GM18867 (cell line): ENCODE measurements around the gene TIMM29.
A peak's percentile ranks its signal among the peaks of the same experiment; 100 is the strongest.

Experiments
- ATAC-seq: cut with Tn5 transposase; IDR thresholded peaks from one replicate; pipeline ENCODE4 v1.9.1; 2021; ENCODE audit warnings: mild to moderate bottlenecking, moderate library complexity; ENCODE audit not compliant: unreplicated experiment

The TIMM29 gene

DNA sequence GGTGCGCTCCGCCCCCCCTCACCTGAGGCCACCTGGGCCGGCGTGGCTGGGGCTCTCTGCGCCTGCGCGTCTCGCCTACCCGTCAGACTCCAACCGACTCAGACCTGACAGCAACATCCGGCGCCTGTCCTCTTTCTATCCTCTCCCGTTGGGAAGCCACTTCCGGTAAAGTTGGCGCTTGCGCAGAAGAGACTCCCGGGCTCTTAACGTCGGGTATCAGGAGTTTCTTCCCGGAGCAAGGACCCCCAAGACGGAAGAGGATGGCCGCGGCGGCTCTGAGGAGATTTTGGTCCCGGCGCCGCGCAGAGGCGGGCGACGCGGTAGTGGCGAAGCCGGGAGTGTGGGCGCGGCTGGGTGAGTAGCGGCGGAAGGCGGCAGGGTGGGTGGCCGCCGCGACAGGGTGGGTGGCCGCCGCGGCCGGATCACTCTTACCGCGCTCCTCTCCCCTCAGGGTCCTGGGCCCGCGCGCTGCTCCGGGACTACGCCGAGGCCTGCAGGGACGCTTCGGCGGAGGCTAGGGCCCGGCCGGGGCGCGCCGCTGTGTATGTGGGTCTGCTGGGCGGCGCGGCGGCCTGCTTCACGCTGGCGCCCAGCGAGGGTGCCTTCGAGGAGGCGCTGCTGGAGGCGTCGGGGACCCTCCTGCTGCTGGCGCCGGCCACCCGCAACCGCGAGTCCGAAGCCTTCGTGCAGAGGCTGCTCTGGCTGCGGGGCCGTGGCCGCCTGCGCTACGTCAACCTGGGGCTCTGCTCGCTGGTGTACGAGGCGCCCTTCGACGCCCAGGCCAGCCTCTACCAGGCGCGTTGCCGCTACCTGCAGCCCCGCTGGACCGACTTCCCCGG, at the start of gene TIMM29, which contains the start of gene YIPF2:
TSS of gene TIMM29 (plus strand) at position 249 of the 839 bp plus-strand sequence. CDS start at position 261, 12 bp downstream.
TSS of gene YIPF2 (minus strand) at position 77 of the 839 bp plus-strand sequence. CDS start 229 bp downstream, outside the sequence.
- peak; percentile 77 for ATAC-seq

DNA sequence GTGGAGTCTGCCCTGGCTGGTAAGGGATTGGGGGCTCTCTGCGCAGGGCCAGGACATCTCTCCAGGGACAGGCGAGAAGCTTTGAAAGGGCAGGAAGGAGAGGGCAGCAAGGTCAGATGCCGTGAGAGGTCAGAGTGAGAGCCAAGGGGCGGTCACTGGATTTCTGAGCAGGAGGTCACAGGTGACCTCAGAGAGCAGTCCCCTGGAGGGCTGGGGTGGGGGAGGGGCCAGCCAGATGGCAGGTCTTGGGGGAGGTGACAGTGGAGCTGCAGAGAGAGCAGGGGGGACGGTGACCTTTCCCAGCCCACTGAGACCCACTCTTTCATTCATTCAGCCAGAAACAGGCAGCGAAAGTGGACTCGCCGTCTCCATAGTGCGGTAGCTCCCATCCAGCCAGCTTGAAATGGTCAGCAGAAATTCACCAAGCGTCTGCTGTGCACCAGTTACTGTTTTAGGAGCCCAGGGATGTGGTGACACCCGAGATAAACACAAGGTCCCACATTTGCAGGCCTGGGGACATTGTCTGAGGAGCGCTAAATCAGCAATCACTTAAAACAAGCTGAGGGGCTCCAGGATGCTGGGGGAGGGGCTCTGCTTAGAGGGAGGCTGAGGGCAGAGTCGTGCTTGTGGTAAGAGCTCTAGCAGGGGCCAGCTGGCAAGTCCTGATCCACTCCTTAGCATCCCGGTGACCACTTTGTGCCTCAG, 47.1 kb upstream of the TIMM29 start:
- no peak for ATAC-seq

DNA sequence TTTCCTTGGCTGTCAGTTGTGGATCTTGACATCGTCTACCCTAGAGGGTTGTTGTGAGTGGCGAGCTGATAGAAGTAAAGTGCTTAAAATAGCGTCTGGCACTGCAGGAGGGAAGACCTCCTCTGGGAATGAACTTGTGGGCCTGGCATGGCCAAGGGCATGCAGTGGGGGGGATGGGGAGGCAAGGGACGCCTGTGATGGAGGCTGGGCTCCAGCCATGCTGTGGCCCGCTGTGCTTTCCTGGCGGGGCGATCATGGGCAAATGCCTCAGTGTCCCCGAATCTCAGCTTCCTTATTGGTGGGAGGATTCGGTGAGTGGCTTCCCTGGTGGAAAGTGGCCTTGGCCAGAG, 46.5 kb upstream of the TIMM29 start:
- no peak for ATAC-seq

DNA sequence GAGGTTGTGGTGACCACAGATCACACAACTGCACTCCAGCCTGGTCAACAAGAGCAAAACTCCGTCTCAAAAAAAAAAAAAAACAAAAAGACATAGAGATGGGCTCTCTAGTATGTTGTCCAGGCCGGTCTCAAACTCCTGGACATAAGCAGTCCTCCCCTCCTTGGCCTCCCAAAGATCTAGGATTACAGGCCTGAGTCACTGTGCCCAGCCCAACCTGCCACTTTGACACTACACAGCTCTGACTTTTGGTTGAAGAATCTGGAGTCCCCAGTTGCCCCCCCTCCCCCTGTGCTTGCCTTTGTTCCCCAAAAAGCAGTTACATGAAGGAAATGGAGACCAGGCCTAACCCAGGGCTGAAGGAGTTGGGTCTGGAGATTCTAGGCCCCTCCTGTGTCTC, 44.3 kb upstream of the TIMM29 start:
- ATAC-seq, result no peak

DNA sequence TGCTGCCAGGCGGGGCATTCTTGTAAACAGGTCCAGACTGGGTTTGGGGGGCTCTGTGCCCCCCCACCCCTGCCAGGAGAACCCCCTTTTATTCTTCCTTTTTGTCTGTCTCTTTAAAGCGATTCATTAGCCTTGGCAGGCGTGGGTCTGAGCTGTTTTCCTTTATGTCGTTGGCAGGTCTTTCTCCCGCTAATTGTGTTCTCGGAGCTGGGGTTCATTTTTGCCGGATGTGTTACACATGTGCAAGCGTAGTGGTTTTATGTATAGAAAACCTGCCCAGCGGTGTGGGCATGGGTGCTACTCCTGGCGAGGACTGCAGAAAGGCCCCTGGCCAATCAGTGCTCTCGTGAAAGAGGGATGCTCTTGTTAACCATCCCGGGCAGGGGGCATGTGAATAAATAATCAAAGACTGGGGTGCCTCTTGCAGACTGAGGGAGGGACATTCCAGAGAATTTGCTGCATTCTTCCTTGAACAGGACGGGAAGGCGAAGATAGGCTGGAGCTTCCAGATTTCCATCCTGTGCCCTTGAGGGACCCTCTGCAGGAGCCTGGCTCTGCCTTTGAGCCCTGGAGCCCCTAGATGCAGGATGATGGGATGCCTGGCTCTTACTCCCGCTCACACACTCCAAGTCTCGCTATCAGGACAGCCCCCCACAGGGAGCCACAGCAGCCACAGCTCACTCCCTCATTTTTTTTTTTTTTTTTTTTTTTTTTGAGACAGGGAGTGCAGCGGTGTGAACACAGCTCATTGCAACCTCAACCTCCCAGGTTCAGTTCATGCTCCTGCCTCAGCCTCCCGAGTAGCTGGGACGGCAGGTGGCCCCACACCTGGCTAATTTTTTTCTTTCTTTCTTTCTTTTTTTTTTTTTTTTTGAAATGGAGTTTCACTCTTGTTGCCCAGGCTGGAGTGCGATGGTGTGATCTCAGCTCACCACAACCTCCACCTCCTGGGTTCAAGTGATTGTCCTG, 43.1 kb upstream of the TIMM29 start:
- no peak for ATAC-seq

DNA sequence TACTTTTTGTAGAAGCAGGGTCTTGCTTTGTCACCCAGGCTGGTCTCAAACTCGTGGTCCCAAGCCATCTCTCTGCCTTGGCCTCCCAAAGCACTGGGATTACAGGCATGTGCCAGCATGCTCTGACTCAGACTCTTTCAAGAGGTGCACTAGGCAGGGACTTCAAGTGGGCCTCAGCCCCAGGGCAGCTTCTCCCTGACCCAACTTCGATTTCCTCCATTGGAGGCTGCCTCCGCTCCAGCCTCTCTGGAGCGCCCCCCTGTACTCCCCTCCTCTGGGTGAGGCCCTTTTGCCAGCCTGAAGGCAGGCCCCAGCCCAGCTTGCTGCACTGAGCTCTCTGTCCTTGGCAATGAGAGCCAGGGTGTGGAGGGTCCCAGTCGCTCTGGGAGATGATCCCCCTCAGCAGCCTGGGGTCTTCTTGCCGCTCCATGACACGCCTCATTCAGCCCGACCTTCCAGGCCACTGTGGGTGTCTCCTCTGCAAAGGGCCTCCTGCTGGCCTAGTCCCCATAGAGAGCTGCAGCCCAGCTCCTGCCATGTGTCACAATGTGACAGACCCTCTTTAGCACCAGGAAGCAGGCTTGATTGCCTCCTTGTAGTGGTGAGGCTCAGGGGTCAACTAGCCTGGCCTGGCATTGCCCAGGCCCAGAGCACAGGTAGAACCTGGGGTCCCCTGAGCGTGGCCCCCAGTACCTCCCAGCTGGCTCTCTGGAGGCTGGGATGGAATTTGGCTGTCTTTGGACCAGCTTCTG, 40.8 kb upstream of the TIMM29 start:
- ATAC-seq, result no peak

DNA sequence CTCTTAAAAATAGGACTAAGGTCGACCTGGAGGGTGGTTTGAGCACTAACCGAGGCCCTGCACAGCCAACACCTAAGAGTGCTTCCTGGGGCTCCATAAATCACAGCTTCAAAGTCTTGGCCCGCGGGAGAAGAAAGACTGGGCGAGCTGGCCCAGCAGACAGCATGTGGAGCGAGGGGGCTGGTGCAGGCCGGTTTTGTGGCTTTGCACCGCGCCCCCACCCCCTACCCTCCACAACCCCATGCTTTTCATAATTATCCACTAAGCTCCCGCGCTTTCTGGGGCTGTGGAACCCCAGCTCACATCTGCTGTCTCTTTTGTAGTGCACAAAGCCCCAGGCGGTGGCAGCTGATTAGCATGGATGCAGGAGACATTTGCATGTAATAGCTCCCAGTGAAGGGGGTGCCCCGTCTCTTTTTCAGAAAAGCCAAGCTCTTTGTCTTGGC, 40.2 kb upstream of the TIMM29 start:
- no peak for ATAC-seq

DNA sequence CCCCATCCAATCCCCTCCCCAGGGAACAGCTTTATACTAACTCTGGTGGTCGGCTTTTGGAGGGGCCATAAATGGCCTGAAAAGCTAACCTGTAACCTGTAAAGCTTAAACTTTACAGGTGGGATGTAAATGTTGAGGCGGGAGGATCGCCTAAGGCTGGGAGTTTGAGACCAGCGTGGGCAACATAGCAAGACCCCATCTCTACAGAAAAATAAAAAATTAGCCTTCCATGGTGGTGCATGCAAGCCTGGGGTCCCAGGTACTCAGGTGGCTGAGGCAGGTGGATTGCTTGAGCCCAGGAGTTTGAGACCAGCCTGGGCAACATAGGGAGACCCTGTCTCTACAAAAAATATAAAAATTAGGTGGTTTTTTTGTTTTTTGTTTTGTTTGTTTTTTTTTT, 38.7 kb upstream of the TIMM29 start:
- ATAC-seq, result no peak

DNA sequence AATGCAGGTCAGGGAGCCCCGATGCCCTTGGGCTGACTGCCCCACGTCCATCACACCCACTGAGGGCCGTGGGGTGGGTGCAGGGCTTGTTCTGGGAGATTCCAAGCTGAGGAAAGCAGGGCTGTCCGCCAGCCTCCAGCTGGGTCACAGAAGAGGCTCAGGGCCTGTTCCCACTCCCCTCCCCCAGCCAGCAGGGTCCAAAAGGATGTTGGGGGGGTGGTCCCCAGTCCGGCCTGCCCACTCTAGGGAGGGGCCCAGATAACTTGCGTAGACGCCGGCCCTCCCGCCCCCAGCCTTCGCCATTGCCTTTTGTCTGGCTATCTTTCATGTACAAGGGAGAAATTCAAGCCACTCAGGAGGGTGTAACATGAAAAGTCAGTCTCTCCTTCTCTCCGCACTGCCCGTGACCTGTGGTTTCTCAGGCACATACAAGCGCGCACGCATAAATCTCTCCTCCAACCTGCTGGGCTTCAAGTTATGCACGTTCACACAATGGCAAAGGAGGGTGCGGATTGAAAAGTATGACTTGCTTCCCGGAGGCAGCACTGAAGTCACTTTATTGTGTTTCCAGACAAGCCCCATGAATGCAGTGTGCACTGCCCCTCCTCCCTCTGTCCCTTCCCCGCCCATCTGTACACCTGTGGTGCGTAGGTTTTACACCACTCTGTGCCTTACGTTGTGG, 37.1 kb upstream of the TIMM29 start:
- no peak for ATAC-seq

DNA sequence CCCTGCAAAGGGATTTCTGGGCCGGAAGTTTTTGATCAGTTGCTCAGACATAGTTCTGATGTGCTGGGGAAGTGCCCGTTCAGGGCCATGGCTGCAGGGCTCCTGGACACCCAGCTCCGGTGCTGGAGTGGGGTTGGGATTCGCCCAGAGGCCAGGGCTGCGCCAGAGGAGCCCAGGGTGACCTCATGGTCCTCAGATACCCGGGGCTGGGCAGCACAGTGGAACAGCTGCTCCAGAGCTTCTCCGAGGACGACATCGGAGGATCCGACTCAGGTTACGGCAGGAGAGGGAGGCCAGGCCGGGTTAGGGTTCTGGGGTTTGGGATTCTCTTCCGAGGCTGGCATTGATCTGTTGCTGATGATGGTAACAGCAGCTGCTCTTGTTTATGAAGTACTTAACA, 36.4 kb upstream of the TIMM29 start:
- no peak for ATAC-seq

DNA sequence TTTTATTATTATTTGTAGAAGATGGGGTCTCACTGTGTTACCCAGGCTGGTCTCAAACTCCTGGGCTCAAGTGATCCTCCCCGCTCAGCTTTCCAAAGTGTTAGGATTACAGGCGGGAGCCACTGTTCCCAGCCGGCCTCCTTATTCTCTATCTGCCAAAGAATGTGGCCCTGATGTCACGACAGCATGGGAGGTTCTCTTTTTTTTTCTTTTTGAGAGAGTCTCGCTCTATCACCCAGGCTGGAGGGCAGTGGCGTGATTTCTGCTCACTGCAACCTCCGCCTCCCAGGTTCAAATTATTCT, 33.7 kb upstream of the TIMM29 start:
- ATAC-seq, result no peak

DNA sequence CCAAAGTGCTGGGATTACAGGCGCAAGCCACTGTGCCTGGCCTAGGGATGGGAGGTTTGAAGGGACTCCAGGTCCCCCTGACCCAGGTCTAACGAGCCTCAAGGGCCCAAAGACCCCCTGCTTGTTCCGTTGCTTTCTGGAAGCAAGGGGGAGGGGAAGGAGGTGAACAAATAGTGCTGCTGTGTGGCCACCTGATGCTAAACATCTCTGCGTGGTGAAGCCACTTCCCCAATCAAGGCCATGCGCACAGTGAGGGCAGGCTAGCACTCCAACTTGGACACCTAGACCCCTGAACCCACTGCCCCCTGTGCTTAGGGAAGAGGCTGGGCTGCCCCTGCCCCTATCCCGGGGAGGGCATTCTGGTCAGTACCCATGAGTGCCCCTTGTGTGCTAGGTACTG, 33.2 kb upstream of the TIMM29 start:
- no peak for ATAC-seq

DNA sequence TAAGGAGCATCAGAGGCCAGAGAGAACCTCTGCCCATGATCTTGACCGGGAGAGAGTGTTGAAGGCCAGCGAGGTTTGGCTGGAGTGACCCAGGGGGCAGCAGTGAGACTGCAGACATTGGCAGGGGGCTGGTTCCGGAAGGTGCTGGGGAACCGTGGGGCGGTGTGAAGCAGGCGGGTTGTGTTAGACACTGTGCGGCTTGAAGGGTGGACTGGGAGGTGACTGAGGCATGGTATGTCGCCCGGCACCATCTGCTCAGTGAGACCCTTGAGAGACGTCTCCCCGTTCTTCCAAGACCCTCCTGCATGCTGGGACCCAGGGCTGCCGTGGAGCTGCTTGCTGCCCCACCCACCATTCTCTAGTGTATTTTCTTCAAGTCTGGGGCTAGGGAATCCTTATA, 32.7 kb upstream of the TIMM29 start:
- no peak for ATAC-seq

DNA sequence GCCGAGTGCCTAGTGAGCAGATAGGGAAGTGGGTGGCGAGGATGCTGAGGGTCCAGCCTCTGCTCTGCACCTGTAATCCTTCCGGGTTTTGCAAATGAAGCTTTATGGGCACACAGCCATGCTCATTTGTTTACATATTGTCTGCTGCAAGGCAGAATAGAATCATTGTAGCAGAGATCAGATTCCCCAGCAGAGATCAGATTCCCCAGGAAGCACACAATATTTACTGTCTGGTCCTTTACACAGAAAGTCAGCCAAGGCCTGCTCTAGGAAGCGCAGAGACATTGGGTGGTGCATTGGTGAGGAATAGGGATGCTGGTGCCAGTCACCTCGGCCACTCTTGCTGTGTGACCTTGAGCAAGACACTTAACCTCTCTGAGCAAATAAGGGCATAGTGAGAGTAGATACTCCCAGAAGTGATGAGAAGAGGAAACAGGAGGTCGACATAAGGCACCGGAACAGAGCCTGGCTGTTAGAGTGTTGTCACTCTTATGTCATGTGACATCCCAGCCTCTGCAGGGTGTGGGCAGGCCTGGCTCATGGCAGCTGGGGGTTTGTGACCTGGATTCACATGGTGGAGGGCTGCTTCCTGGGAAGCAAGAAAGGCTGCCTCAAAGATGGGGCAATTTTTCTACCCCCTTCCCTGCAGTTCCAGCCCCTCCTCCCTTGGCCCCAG, 31.6 kb upstream of the TIMM29 start:
- no peak for ATAC-seq

DNA sequence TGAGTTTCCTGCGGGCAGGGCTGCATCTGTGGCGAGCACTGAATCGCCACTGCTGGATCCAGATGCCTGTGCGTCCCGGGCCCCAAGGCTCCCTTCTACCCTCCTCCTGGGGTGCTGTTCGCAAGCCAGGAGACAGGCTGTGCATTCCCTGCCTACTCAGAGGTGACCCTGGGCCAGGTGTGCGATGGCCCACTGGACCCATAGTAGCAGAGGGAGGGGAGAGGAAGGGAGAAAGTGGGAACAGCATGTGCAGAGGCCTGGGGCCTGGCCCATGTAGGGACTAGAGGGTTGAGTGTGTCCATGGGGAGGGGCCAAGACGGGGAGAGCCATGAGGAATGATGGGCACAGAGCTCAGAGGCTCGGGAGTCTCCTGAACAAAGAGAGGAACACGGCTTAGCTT, 30.0 kb upstream of the TIMM29 start:
- no peak for ATAC-seq

DNA sequence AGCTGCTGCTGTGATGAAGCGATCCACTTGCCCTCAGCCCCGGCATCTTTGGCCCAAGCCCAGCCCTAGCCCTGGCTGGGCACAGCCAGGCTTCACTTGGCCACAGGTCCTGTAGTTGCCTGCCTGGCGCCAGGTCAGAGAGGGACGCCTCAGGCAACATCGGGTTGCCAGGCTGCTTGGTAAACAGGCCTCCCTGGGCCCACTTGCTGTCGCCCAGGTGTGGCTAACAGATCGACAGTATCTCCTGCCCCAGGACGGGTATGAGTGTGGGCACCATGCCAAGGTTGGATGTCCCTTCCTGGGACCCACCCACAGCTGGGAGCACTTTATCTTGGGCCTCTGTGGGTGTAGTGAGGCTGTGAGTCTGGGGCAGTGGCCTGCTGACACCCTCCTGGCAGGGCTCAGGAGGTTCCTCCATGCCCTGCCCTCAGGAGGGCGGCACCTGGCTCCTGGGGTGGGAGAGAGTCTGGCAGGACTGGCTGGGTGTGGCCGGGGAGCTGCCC, 29.4 kb upstream of the TIMM29 start:
- ATAC-seq, result no peak

DNA sequence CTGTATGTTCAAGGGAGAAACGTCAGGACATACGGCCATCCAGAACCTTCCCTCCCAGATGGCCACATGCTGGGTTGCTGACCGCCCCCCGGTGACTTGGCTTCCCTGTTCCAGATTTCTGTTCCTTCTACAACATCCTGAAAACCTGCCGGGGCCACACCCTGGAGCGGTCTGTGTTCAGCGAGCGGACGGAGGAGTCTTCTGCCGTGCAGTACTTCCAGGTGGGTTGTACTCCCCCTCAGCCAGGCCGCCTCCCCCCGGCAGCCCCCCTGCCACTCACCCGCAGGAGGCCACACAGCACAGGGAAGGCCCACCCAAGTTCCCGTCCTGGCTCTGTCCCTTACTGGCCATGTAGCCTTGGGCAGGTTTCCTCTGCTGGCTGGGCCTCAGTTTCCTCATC, 20.7 kb upstream of the TIMM29 start:
- no peak for ATAC-seq

DNA sequence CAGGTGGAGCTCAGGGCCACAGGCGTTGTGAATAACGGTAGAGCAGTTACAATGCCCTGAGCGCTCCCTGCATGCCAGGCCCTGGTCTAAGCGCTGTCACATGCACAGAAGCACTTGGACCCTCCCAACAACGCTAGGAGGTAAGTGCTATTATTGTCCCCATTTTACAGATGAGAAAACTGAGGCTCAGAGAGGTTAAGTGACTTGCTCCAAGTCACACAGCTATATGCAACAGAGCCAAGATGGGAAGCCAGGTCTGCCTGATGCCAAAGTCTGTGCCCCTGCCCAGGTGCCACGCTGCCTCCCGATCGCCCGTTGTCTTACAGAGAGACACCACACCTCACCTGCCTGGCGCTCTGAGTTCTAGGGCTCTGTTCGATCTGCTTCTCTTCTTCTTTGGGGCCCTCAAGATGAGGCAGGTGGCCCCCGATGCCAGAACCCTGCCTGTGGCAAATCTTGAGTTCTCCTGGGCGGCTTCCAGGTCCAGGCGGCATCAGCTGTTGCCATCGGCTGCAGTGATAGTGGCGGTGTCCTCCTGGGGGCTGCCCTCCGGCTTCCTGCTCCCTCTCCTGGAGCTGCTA, 20.1 kb upstream of the TIMM29 start:
- ATAC-seq, result no peak
